ENCODE results near the gene NAGLU.
"Not testable (repeated sequence)": the region's sequence is repeated elsewhere in the genome, so short reads cannot be mapped to it uniquely, and the experiment has no call there.

NAGLU gene

DNA sequence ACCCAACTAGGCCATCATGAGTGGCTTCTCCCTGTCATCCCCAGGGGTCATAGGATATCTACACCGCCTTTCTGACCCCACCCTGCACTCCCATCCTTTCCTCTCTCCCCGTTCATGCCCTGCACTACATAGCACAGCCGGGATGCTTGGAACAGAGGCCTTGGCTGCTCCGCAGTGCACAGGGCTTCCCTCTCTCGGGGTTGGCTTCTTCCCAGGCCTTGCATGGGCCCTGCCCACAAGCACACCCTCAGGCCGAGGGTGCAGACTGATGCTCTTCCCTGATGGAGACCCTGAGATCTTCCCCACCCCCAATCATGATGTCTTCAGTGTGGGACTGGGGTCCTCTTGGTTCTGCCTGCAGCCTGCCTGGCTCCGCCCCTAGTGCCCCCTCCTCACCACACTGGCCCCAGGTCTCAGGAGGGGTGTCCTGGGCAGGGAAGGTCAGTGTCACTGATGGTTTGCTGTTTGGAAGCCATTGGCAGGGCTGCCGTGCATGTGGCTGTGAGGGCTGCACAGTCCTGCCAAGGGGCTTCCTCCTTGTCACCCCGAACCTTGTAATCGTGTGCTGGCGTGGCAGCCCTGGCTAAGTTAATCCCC lies 14.3 kb upstream of the NAGLU start:
- no peak for DNase-seq

DNA sequence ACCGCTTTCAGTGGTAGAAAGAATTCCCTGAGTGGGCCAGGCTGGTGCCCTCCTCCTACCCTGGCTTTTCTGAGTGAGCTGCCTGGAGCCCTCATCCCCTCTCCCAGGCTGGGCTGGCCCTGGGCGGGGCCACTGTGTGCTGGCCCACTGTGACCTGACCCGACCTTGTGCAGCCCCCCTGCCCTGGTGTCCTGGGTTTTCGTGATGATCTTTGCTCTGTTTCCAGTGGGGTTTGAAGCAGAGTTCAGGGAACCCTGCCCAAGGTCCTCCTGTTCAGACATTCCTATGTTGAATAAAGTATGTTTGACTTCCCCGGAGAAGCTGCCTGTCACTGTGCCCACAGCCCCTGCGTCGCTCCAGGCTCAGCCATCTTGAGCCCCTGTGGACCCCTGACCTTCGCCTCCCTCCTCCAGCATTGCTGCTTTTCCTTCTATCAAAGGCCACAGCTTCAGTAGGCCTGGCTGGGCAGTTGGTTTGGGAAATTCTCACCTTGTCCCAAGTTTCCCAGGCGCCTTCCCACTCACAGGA lies 13.7 kb upstream of the NAGLU start:
- no peak for DNase-seq

DNA sequence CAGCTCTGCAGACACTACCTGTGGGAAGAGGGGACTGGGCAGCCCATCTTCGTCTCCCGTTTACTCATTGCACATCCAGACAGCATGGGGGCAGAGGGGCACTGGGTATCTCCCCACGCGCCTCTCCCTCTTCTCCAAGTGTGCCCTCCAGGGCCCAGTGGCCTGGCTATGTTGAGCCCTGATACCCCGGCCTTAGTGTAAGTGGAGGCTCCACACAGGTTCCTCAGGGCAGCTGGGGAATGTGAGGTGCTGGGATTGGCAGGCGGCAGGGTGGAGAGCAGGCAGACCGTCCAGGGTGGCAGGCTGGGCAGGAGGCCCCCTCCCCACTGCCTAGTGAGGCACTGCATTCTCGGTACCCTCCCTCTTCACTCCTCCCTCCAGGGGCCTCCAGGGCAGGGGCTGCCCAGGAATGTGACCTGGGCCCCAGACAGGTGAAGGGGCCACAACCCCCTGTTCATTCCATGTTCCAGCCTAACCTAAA lies 13.2 kb upstream of the NAGLU start:
- DNase-seq: no peak

DNA sequence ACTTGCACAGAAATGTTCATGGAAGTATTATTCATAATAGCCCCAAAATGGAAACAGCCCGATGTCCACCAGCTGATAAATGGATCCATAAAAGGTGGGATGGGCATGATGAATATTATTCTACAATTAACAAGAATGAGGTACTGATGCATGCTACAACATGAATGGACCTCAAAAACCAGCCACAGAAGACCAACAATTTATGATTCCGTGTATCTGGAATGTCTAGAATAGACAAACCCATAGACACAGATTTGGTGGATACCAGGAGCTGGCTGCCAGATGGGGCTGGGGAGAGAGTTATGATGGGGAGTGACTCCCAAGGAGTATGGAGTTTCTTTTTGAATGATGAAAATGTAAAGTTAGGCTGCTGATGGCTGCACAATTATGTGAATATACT lies 10.8 kb upstream of the NAGLU start:
- no peak for DNase-seq

DNA sequence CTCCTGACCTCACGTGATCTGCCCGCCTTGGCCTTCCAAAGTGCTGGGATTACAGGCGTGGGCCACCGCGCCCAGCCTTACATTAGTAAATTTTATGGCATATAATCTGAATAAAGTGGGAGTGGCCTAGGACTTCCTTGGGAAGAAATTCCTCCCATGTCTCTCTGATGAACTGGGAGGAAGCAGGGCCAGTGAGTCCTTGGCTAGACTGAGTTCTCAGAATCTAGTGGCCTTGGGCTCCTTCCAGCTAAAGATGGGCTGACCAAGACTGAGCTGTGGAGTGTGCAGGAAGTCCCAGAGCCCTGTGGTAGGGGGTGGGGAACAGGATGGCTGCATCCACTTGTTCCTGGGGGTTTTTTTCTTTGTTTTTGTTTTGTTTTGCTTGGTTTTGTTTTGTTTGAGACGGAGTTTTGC lies 10.0 kb upstream of the NAGLU start:
- no peak for DNase-seq

DNA sequence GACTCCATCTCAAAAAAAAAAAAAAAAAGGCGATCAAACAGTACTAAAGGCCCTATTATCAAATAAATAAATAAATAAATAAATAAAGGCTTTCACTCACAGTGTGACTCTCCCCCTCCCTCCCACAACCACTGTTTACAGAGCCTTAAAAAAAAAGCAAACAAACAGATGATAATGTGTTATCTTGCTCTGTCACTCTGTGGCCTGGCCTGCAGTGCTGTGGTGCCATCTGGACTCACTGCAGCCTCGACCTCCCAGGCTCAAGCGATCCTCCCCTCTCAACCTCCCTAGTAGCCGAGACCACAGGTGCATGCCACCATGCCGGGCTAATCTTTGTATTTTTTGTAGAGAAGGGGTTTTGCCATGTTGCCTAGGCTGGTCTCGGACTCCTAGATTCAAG lies 8.1 kb upstream of the NAGLU start:
- no peak for DNase-seq

DNA sequence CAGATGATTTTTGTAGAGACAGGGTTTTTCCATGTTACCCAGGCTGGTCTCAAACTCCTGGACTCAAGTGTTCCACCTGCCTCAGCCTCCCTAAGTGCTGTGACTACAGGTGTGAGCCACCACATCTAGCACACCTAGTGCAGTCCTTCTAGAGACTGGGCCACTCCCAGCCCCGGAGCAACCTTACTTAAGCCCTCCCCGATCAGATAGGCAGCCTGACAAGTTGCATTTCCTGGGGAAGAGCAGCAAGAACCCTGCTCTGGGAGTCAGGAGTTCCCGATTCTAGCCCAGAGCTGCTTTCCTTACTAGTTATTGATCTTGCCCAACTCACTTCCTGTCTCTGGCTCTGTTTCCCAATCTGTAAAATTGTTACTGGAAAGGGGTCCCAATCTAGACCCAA lies 7.0 kb upstream of the NAGLU start:
- no peak for DNase-seq

DNA sequence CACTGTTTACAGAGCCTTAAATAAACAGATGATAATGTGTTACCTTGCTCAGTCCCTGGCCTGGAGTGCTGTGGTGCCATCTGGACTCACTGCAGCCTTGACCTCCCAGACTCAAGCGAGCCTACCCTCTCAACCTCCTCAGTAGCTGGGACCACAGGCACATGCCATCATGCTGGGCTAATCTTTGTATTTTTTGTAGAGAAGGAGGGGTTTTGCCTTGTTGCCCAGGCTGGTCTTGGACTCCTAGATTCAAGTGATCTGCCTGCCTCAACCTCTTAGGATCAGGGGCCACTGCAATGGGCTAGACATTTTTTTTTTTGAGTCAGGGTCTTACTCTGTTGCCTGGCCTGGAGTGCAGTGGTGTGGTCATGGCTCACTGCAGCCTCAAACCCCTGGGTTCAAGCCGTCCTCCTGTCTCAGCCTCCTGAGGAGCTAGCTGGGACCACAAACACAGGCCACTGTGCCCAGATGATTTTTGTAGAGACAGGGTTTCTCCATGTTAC lies 5.0 kb upstream of the NAGLU start:
- DNase-seq: peak; percentile 24

DNA sequence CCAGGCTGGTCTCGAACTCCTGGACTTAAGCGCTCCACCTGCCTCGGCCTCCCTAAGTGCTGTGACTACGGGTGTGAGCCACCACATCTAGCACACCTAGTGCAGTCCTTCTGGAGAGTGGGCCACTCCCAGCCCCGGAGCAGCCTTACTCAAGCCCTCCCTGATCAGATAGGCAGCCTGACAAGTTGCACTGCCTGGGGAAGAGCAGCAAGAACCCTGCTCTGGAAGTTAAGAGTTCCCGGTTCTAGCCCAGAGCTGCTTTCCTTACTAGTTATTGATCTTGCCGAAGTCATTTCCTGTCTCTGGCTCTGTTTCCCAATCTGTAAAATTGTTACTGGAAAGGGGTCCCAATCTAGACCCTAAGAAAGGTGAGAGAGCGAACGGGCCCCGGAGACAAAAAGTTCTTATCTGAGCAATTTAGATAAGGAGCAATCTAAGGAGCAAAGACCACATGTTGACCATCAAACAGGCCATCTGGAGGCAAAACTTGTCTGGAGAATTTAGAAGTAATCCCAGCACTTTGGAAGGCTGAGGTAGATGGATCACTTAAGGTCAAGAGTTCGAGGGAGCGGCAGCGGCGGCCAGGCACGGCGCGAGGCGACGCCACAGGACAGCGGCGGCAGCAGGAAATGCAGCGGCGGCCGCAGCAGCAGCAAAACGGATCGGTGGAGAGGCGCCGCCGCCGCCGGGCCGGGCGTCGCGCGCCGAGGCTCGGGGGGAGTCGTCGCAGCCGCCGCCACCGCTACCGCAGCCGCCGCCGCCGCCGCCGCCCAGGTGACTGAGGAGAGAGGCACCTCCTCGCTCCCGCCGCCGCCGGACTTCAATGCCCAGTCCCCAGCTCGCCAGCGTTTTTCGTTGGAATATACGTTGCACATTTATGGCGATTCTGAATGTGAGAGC lies 4.3 kb upstream of the NAGLU start:
- peak; percentile 56 for DNase-seq

DNA sequence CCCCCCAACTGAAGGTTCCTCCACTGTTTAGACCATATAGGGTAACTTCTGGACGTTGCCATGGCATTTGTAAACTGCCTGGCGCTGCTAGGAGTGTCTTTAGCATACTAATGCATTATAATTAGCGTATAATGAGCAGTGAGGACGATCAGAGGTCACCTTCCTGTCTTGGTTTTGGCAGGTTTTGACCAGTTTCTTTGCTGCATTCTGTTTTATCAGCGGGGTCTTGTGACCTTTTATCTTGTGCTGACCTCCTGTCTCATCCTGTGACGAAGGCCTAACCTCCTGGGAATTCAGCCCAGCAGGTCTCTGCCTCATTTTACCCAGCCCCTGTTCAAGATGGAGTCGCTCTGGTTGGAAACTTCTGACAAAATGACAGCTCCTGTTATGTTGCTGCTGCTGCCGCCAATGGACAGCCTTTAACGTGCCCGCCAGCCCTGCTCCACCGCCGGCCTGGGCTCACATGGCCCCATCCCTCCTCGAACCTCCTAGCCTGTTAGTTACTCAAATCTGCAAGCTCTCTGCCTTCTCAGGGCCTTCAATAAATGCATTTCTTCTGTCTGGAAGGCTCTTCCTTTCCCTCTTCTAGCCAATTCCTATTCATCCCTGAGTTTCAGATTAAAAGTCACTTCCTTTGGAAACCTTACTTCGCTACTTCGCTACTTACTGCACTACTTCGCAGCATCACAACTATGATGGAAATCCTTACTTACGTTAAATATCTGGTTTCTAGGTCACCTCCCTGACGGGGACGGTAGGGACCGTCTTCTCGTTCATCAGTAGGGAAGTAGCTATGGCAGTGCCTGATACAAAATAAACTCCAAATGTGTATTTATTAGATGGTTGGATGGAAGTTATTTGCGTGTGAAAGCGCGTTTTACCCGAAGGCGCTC lies 640 bp upstream of the NAGLU start:
- no peak for DNase-seq

DNA sequence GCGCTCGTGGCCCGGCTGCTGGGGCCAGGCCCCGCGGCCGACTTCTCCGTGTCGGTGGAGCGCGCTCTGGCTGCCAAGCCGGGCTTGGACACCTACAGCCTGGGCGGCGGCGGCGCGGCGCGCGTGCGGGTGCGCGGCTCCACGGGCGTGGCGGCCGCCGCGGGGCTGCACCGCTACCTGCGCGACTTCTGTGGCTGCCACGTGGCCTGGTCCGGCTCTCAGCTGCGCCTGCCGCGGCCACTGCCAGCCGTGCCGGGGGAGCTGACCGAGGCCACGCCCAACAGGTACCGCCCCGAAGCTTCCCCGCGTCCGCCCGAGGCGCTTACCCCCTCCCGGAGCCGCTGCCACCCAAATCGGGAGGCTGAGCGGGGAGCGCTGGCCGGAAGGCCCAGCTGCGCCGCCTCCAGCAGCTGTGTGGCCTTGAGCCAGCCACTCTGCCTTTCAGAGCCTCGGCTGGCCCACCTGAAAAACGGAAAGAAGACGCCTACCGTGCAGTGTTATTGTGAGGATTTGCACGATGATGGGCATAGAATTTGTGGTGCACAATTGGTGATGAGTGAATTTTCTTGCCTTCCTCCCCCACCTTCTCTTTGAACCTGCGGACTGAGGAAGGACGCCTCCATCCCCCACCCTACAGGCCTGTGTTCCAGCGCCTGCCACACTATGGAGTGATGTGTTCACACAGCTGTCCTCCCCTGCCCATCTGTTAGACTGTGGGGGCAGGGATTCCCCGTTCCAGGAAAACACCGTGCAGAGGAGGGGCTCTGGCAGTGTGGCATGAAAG lies 523 bp downstream of the NAGLU start:
- peak; percentile 83 for DNase-seq

DNA sequence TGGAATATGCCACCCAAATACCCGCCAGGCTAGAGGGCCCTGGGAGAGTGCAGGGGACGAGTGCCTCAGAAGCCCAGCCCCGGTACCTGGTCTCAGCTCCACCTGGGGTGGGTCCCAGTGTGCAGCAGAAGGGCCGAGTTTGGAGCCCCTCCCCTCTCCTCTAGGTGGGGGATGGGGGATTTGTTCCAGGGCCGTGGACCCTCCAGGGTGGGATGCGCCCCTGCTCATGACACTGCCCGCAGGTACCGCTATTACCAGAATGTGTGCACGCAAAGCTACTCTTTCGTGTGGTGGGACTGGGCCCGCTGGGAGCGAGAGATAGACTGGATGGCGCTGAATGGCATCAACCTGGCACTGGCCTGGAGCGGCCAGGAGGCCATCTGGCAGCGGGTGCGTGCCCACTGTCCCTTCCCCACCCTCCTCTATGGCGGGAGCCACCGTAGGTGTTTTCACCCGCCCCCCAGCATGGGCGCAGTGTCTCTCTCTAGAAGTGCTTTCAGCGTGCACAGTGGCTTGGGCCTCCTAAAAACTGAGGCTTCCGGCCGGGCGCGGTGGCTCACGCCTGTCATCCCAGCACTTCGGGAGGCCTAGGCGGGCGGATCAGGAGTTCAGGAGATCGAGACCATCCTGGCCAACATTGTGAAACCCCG lies 1.2 kb downstream of the NAGLU start:
- DNase-seq: no peak

DNA sequence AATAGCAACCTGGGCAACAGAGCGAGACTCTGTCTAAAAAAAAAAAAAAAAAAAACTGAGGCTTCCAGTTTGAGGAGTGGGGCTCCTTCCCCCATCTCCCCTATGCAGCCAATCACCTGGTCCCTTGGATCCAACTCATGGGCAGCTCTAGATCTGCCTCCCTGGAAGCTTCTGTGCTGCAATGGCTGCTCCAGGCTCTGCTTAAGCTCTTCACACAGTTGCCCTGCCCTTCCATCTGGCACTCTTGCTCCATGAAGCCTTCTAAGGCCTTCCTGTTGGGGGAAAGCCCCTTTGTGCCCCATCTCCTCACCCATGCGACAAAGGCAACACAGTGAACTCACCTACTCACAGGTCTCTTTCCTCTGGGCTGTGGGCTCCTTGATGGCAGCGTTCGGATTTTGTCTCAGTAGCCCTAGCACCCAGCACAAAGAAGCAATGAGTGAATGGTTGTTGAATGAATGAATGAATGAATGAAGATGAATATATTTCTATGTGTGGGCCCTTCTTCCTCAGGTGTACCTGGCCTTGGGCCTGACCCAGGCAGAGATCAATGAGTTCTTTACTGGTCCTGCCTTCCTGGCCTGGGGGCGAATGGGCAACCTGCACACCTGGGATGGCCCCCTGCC lies 1.9 kb downstream of the NAGLU start:
- DNase-seq: no peak

DNA sequence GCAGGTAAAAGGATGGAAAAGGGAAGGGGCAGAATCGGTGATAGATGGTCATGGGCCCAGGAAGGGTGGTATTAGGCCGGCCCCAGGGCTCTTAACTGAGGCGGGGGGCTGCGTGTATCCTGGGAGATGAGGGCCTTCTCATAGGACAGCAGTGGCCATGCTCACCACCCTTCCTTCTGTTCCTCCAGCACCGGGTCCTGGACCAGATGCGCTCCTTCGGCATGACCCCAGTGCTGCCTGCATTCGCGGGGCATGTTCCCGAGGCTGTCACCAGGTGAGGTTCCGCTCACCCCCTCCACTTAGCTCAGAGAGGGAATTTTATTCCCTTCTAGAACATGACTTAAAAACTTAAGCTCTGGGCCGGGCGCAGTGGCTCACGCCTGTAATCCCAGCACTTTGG lies 2.4 kb downstream of the NAGLU start:
- DNase-seq: no peak

DNA sequence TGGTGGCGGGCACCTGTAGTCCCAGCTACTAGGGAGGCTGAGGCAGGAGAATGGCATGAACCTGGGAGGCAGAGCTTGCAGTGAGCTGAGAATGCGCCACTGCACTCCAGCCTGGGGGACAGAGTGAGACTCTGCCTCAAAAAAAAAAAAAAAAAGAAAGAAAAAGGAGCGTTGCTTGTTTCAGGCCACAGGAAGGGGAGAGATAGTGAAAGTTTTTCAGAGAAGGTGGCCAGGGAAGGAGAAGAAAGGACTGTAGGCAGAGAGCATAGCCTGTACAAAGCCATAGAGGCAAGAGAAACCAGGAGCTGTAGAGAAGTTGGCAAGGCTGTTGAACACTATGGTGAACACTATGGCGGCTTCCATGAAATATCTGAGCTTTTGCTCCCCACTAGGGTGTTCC lies 4.5 kb downstream of the NAGLU start:
- DNase-seq: not testable (repeated sequence)

DNA sequence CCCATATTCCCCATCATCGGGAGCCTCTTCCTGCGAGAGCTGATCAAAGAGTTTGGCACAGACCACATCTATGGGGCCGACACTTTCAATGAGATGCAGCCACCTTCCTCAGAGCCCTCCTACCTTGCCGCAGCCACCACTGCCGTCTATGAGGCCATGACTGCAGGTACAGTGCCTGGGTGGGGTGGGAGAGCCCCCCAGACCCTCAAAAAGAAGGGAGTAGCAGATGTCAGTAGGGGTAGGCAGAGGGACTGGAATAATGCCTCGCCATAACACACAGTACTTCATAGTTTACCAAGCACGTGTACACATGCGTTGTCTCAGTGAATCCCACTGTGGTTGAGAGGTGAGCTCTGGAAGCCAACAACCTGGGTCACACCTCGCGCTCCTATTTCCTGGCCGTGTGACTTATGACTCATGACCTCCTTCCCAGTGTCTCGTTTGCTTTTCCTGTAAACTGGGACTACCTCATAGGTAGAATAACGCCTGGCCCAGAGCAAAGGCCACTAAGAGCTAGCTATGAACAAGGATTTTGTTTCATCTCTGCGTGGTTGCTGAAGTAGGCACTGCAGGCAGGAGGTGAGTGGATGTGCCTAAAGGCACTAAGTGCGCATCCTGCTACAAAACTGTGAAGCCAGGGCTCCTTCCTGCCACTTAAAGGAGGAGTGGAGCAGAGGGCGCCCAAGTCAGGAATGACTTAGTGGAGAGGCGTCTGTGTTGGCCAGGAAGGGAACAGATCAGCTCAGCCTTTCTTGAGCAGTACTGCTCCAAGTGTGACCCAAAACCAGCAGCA lies 5.2 kb downstream of the NAGLU start:
- DNase-seq: no peak

DNA sequence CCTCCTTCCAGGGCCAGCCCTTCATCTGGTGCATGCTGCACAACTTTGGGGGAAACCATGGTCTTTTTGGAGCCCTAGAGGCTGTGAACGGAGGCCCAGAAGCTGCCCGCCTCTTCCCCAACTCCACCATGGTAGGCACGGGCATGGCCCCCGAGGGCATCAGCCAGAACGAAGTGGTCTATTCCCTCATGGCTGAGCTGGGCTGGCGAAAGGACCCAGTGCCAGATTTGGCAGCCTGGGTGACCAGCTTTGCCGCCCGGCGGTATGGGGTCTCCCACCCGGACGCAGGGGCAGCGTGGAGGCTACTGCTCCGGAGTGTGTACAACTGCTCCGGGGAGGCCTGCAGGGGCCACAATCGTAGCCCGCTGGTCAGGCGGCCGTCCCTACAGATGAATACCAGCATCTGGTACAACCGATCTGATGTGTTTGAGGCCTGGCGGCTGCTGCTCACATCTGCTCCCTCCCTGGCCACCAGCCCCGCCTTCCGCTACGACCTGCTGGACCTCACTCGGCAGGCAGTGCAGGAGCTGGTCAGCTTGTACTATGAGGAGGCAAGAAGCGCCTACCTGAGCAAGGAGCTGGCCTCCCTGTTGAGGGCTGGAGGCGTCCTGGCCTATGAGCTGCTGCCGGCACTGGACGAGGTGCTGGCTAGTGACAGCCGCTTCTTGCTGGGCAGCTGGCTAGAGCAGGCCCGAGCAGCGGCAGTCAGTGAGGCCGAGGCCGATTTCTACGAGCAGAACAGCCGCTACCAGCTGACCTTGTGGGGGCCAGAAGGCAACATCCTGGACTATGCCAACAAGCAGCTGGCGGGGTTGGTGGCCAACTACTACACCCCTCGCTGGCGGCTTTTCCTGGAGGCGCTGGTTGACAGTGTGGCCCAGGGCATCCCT lies 7.4 kb downstream of the NAGLU start:
- no peak for DNase-seq

DNA sequence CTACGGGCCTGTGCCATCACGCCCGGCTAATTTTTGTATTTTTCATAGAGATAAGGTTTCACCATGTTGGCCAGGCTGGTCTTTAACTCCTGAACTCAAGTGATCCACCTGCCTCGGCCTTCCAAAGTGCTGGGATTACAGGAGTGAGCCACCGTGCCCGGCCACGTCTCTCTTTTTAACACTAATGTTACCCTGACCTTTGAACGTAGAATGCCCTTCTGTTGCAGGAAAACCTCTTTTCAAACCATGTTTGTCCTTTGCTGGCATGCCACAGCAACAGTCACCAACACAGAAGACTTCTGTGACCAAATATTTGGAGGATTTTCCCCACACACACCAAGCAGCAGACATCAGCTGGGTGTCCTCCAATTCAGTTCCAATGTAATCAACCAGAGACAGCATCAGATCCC lies 8.8 kb downstream of the NAGLU start:
- DNase-seq: no peak

Data from NCI-H510A (cell line).